ACHN (cell line): ENCODE data around the gene CREB1.
"Not testable (repeated sequence)": the region's sequence is repeated elsewhere in the genome, so short reads cannot be mapped to it uniquely, and the experiment has no call there.

ENCODE experiments used
- DNase-seq: peaks from one replicate; pipeline ENCODE4 v3.0.0-alpha.2; 2015
- in situ Hi-C: cut with HindIII; loops from 2 replicates; pipeline ENCODE4 v1.10.0; 2017; ENCODE audit warnings: low sequenced_read_pairs, low pct_ligation_motif_present, low pct_unique_long_range_greater_than_20kb

CREB1 gene

GRCh38 chr2:207529330-207530159 is at the start of gene CREB1:
CREB1 (plus strand) TSS chr2:207529962; CDS start chr2:207555636, 25,674 bp downstream.
- peak; percentile 99 for DNase-seq
- in situ Hi-C loops, result no loop called here

- no peak for DNase-seq
- in situ Hi-C loops, result loop anchor here (25.0 kb wide), 1 partner anchor 693 kb away; no protein-coding TSS in a partner anchor
These were observed 49.2 kb upstream of the CREB1 start for GRCh38 chr2:207480521-207481040.

GRCh38 chr2:207481924-207482323 is 47.8 kb upstream of the CREB1 start:
- in situ Hi-C loops, result loop anchor here (25.0 kb wide), 1 partner anchor 695 kb away; no protein-coding TSS in a partner anchor

GRCh38 chr2:207482630-207483029 is 47.1 kb upstream of the CREB1 start:
- in situ Hi-C loops, result loop anchor here (25.0 kb wide), 1 partner anchor 695 kb away; no protein-coding TSS in a partner anchor
- DNase-seq, result no peak

More at GRCh38 chr2:207481924-207482323, 47.8 kb upstream of the CREB1 start:
- DNase-seq, result no peak

- no peak for DNase-seq
- in situ Hi-C loops, result loop anchor here (25.0 kb wide), 1 partner anchor 696 kb away; no protein-coding TSS in a partner anchor
These were observed 46.7 kb upstream of the CREB1 start for GRCh38 chr2:207483066-207483465.

- in situ Hi-C loops, result loop anchor here (25.0 kb wide), 1 partner anchor 696 kb away; no protein-coding TSS in a partner anchor
- DNase-seq, result no peak
These were observed 46.3 kb upstream of the CREB1 start for GRCh38 chr2:207483477-207483876.

- no peak for DNase-seq
- in situ Hi-C loops, result loop anchor here (25.0 kb wide), 1 partner anchor 697 kb away; no protein-coding TSS in a partner anchor
These were observed 45.0 kb upstream of the CREB1 start for GRCh38 chr2:207484444-207485391.

GRCh38 chr2:207487650-207488311 is 42.0 kb upstream of the CREB1 start:
- in situ Hi-C loops, result loop anchor here (25.0 kb wide), 1 partner anchor 700 kb away; no protein-coding TSS in a partner anchor
- DNase-seq, result peak; percentile 97

GRCh38 chr2:207489251-207489650 is 40.5 kb upstream of the CREB1 start:
- in situ Hi-C loops, result loop anchor here (25.0 kb wide), 1 partner anchor 702 kb away; no protein-coding TSS in a partner anchor
- DNase-seq, result no peak

- no peak for DNase-seq
- in situ Hi-C loops, result loop anchor here (25.0 kb wide), 1 partner anchor 703 kb away; no protein-coding TSS in a partner anchor
These were observed 39.3 kb upstream of the CREB1 start for GRCh38 chr2:207490441-207490840.

GRCh38 chr2:207491086-207491485 is 38.7 kb upstream of the CREB1 start:
- in situ Hi-C loops, result loop anchor here (25.0 kb wide), 1 partner anchor 704 kb away; no protein-coding TSS in a partner anchor
- DNase-seq, result no peak

- in situ Hi-C loops, result loop anchor here (25.0 kb wide), 1 partner anchor 705 kb away; no protein-coding TSS in a partner anchor
- DNase-seq, result no peak
These were observed 37.8 kb upstream of the CREB1 start for GRCh38 chr2:207491956-207492355.

GRCh38 chr2:207492461-207492860 is 37.3 kb upstream of the CREB1 start:
- no peak for DNase-seq
- in situ Hi-C loops, result loop anchor here (25.0 kb wide), 1 partner anchor 705 kb away; no protein-coding TSS in a partner anchor

GRCh38 chr2:207494137-207494536 is 35.6 kb upstream of the CREB1 start:
- no peak for DNase-seq
- in situ Hi-C loops, result loop anchor here (25.0 kb wide), 1 partner anchor 707 kb away; no protein-coding TSS in a partner anchor

GRCh38 chr2:207496936-207497335 is 32.8 kb upstream of the CREB1 start:
- in situ Hi-C loops, result loop anchor here (25.0 kb wide), 1 partner anchor 710 kb away; no protein-coding TSS in a partner anchor
- DNase-seq, result not testable (repeated sequence)

- in situ Hi-C loops, result loop anchor here (25.0 kb wide), 1 partner anchor 710 kb away; no protein-coding TSS in a partner anchor
These were observed 32.2 kb upstream of the CREB1 start for GRCh38 chr2:207497596-207497995.

GRCh38 chr2:207498427-207498826 is 31.3 kb upstream of the CREB1 start:
- in situ Hi-C loops, result loop anchor here (25.0 kb wide), 1 partner anchor 711 kb away; no protein-coding TSS in a partner anchor
- no peak for DNase-seq

More at GRCh38 chr2:207497596-207497995, 32.2 kb upstream of the CREB1 start:
- DNase-seq, result no peak
